ENCODE data around the gene CFC1.
"Not testable (repeated sequence)": the region's sequence is repeated elsewhere in the genome, so short reads cannot be mapped to it uniquely, and the experiment has no call there.

- TF ChIP-seq EZH2 (IDR thresholded peaks at IDR 0.05): not testable (repeated sequence)
- TF ChIP-seq, protein P1, sequence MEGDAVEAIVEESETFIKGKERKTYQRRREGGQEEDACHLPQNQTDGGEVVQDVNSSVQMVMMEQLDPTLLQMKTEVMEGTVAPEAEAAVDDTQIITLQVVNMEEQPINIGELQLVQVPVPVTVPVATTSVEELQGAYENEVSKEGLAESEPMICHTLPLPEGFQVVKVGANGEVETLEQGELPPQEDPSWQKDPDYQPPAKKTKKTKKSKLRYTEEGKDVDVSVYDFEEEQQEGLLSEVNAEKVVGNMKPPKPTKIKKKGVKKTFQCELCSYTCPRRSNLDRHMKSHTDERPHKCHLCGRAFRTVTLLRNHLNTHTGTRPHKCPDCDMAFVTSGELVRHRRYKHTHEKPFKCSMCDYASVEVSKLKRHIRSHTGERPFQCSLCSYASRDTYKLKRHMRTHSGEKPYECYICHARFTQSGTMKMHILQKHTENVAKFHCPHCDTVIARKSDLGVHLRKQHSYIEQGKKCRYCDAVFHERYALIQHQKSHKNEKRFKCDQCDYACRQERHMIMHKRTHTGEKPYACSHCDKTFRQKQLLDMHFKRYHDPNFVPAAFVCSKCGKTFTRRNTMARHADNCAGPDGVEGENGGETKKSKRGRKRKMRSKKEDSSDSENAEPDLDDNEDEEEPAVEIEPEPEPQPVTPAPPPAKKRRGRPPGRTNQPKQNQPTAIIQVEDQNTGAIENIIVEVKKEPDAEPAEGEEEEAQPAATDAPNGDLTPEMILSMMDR (IDR thresholded peaks at IDR 0.05): not testable (repeated sequence)
Measured at GRCh38 chr2:130579121-130579520, 20.3 kb downstream of the CFC1 start.

Data from neural progenitor cell (in vitro differentiated cells).